H1 (cell line): ENCODE results near the gene MTG1. TPM values are rescaled to one million over a fixed set of nuclear protein-coding genes. Genes with fewer than 3 reads are reported as not detected.

Source experiments
- CTCF ChIA-PET: fragments of 300-600 bp; sonication (Branson Sonifier 250); formaldehyde crosslinking; loops from one replicate; lab custom pipeline; 2021; ENCODE audit not compliant: partially characterized antibody; lab: Charles Lee
- POLR2A ChIA-PET: fragments of 300-600 bp; sonication (Branson Sonifier 250); formaldehyde crosslinking; loops from one replicate; lab custom pipeline; 2021; ENCODE audit warnings: inconsistent platforms; ENCODE audit not compliant: partially characterized antibody; lab: Charles Lee
- DNase-seq, 2 experiments: peaks; one replicate each; pipeline versions ENCODE4 v3.0.0 to v3.0.0-alpha.2; 2010 to 2022; ENCODE audit warnings: low spot score in 2 of 2, low read depth in 1 of 2, mixed read lengths in 1 of 2
- FAIRE-seq: peaks from 2 replicates; lab custom pipeline; 2011; peaks lifted over from hg19 to GRCh38; lab: Jason Lieb, UNC
- H2AFZ ChIP-seq: 2 replicates; pipeline ENCODE4 v1.8.1; 2012; ENCODE audit warnings: low read length, inconsistent platforms
- H2AK5ac ChIP-seq: 2 replicates; pipeline ENCODE4 v1.6.1; 2013; ENCODE audit warnings: low read depth, low read length
- H2BK120ac ChIP-seq: replicated peaks from 2 replicates; pipeline ENCODE3; 2013; ENCODE audit warnings: low read depth, low read length, inconsistent platforms
- H2BK12ac ChIP-seq: 2 replicates; pipeline ENCODE4 v1.6.1; 2013; ENCODE audit warnings: low read depth, low read length
- H2BK15ac ChIP-seq: 2 replicates; pipeline ENCODE4 v1.6.1; 2013; ENCODE audit warnings: low read length
- H2BK20ac ChIP-seq: 2 replicates; pipeline ENCODE4 v1.6.1; 2013; ENCODE audit warnings: low read length
- H2BK5ac ChIP-seq: 2 replicates; pipeline ENCODE4 v1.6.1; 2013; ENCODE audit warnings: low read depth, low read length
- H3K14ac ChIP-seq: 2 replicates; pipeline ENCODE4 v1.6.1; 2013; ENCODE audit warnings: inconsistent platforms; ENCODE audit not compliant: insufficient read length
- H3K18ac ChIP-seq: 2 replicates; pipeline ENCODE4 v1.6.1; 2013; ENCODE audit warnings: low read length; ENCODE audit errors: extremely low read depth
- H3K23ac ChIP-seq: 2 replicates; pipeline ENCODE4 v1.6.1; 2013; ENCODE audit warnings: inconsistent platforms; ENCODE audit not compliant: insufficient read length
- H3K23me2 ChIP-seq: 2 replicates; pipeline ENCODE4 v1.6.1; 2013; ENCODE audit warnings: low read depth, low read length
- H3K27ac ChIP-seq: 2 replicates; pipeline ENCODE4 v1.6.1; 2011; ENCODE audit warnings: low read depth, low read length, inconsistent platforms
- H3K27me3 ChIP-seq, 4 experiments: replicated peaks in 1 of 4; 1 replicate in 1 of 4; 2 replicates in 3 of 4; pipeline versions ENCODE4 v1.6.1 to v1.8.1; 2011 to 2013; ENCODE audit warnings: low read length in 3 of 4, mild to moderate bottlenecking in 3 of 4, inconsistent platforms in 2 of 4, mixed read lengths in 2 of 4, moderate library complexity in 1 of 4; ENCODE audit not compliant: control insufficient read depth in 3 of 4, insufficient read depth in 3 of 4; ENCODE audit errors: extremely low read depth in 1 of 4
- H3K36me3 ChIP-seq, 4 experiments: 2 replicates each; pipeline versions ENCODE4 v1.6.1 to v1.8.1; 2011 to 2013; ENCODE audit warnings: mild to moderate bottlenecking in 4 of 4, low read length in 3 of 4, moderate library complexity in 2 of 4, control low read depth in 1 of 4, inconsistent platforms in 1 of 4; ENCODE audit not compliant: insufficient read depth in 4 of 4, control insufficient read depth in 2 of 4
- H3K4ac ChIP-seq: replicated peaks from 2 replicates; pipeline ENCODE3; 2013; ENCODE audit warnings: low read length, low read depth, mixed read lengths, inconsistent platforms; ENCODE audit not compliant: insufficient read length
- H3K4me1 ChIP-seq, 4 experiments: replicated peaks in 1 of 4; 1 replicate in 1 of 4; 2 replicates in 3 of 4; pipeline versions ENCODE4 v1.6.1 to v1.8.1; 2011 to 2013; ENCODE audit warnings: low read length in 3 of 4, inconsistent platforms in 2 of 4, mixed read lengths in 1 of 4; ENCODE audit not compliant: insufficient read depth in 4 of 4, control insufficient read depth in 3 of 4
- H3K4me2 ChIP-seq, 2 experiments: 2 replicates each; pipeline versions ENCODE4 v1.6.1 to v1.8.1; 2011 to 2013; ENCODE audit warnings: low read depth in 2 of 2, low read length in 2 of 2, control low read depth in 1 of 2, inconsistent platforms in 1 of 2, mild to moderate bottlenecking in 1 of 2; ENCODE audit not compliant: insufficient read depth in 1 of 2
- H3K4me3 ChIP-seq, 4 experiments: fragments of 200-600, 300-600 bp in 1 of 4; sonication (generic), shearing (Covaris generic), sonication (Bioruptor Twin) in 1 of 4; 2 replicates each; pipeline versions ENCODE4 v1.5.1 to v1.8.1; 2011 to 2016; ENCODE audit warnings: low read length in 4 of 4, low read depth in 3 of 4, control low read depth in 2 of 4, inconsistent platforms in 2 of 4, mild to moderate bottlenecking in 2 of 4, mixed read lengths in 1 of 4, moderate library complexity in 1 of 4; ENCODE audit not compliant: insufficient read depth in 2 of 4; ENCODE audit errors: extremely low read depth in 1 of 4
- H3K56ac ChIP-seq: replicated peaks from 2 replicates; pipeline ENCODE3; 2013; ENCODE audit warnings: low read depth, mild to moderate bottlenecking, mixed read lengths, low read length, inconsistent platforms; ENCODE audit not compliant: insufficient read length
- H3K79me1 ChIP-seq: 2 replicates; pipeline ENCODE4 v1.6.1; 2013; ENCODE audit warnings: low read depth, low read length, control low read depth
- H3K79me2 ChIP-seq, 2 experiments: 2 replicates each; pipeline versions ENCODE4 v1.6.1 to v1.8.1; 2012 to 2013; ENCODE audit warnings: low read length in 2 of 2, mild to moderate bottlenecking in 2 of 2, inconsistent platforms in 1 of 2; ENCODE audit not compliant: insufficient read depth in 2 of 2, control insufficient read depth in 1 of 2
- H3K9ac ChIP-seq, 4 experiments: replicated peaks in 1 of 4; 1 replicate in 1 of 4; 2 replicates in 3 of 4; pipeline versions ENCODE4 v1.6.1 to v1.8.1; 2011 to 2013; ENCODE audit warnings: low read depth in 3 of 4, low read length in 3 of 4, control low read depth in 2 of 4, mild to moderate bottlenecking in 2 of 4, moderate library complexity in 2 of 4, inconsistent platforms in 1 of 4; ENCODE audit errors: extremely low read depth in 1 of 4
- H3K9me3 ChIP-seq, 2 experiments: 2 replicates each; pipeline versions ENCODE4 v1.6.1 to v1.8.1; 2012 to 2013; ENCODE audit warnings: mild to moderate bottlenecking in 2 of 2, moderate library complexity in 2 of 2, control low read depth in 1 of 2, inconsistent platforms in 1 of 2, low read depth in 1 of 2, low read length in 1 of 2, mixed read lengths in 1 of 2; ENCODE audit not compliant: insufficient read depth in 2 of 2
- H4K20me1 ChIP-seq, 2 experiments: replicated peaks in 1 of 2; 2 replicates each; pipeline versions ENCODE3 to v1.8.1; 2011 to 2013; ENCODE audit warnings: inconsistent platforms in 2 of 2, low read length in 2 of 2, mild to moderate bottlenecking in 1 of 2; ENCODE audit not compliant: insufficient read depth in 2 of 2, control insufficient read depth in 1 of 2
- H4K5ac ChIP-seq: 2 replicates; pipeline ENCODE4 v1.6.1; 2013; ENCODE audit warnings: low read length, low read depth, mixed read lengths, inconsistent platforms; ENCODE audit not compliant: insufficient read length
- H4K8ac ChIP-seq: 2 replicates; pipeline ENCODE4 v1.8.0; 2013; ENCODE audit warnings: mild to moderate bottlenecking, moderate library complexity, low read length, inconsistent platforms; ENCODE audit not compliant: insufficient read depth; ENCODE audit errors: extremely low read depth
- H4K91ac ChIP-seq: replicated peaks from 2 replicates; pipeline ENCODE3; 2013; ENCODE audit warnings: low read length, mixed read lengths, inconsistent platforms; ENCODE audit not compliant: insufficient read length
- ASH2L ChIP-seq: fragments of 200-600, 300-600 bp; sonication (generic); IDR thresholded peaks from one replicate; pipeline ENCODE4 v1.7.1; 2017; ENCODE audit warnings: low read length
- CBX8 ChIP-seq: fragments of 300-800, 300-1000 bp; sonication (generic); IDR thresholded peaks from 2 replicates; pipeline ENCODE4 v1.7.1; 2016; ENCODE audit warnings: low read depth, low read length, borderline replicate concordance
- CHD1 ChIP-seq: IDR thresholded peaks from 2 replicates; pipeline ENCODE4 v1.6.1; 2012; ENCODE audit warnings: low read depth, low read length, improper control_type of control experiment
- CREB1 ChIP-seq: IDR thresholded peaks from 2 replicates; pipeline ENCODE4 v1.6.1; 2012; ENCODE audit warnings: inconsistent platforms
- CTBP2 ChIP-seq: IDR thresholded peaks from 2 replicates; pipeline ENCODE4 v1.7.0; 2011; ENCODE audit warnings: borderline replicate concordance, mild to moderate bottlenecking, moderate library complexity, mixed read lengths, low read length; ENCODE audit not compliant: insufficient read depth, insufficient read length
- EGR1 ChIP-seq: IDR thresholded peaks from 2 replicates; pipeline ENCODE4 v1.6.1; 2011; ENCODE audit warnings: low read depth, low read length, borderline replicate concordance
- GTF2F1 ChIP-seq: IDR thresholded peaks from 2 replicates; pipeline ENCODE4 v1.6.1; 2012; ENCODE audit warnings: low read depth, low read length, improper control_type of control experiment, borderline replicate concordance
- HDAC6 ChIP-seq: IDR thresholded peaks from one replicate; pipeline ENCODE4 v1.7.1; 2012; ENCODE audit warnings: low read depth, mild to moderate bottlenecking, inconsistent platforms, low read length, moderate library complexity
- JUN ChIP-seq: IDR thresholded peaks from 2 replicates; pipeline ENCODE4 v1.6.1; 2011; ENCODE audit warnings: low read depth, mild to moderate bottlenecking, improper control_type of control experiment, low read length
- JUND ChIP-seq: IDR thresholded peaks from 2 replicates; pipeline ENCODE4 v1.6.1; 2011; ENCODE audit warnings: mild to moderate bottlenecking, improper control_type of control experiment, low read length
- RAD21 ChIP-seq, 2 experiments: IDR thresholded peaks in 1 of 2; conservative IDR thresholded peaks in 1 of 2; 2 replicates each; pipeline ENCODE4 v1.6.1; 2011; ENCODE audit warnings: low read depth in 2 of 2, low read length in 2 of 2, improper control_type of control experiment in 1 of 2, inconsistent platforms in 1 of 2, mild to moderate bottlenecking in 1 of 2, moderate library complexity in 1 of 2
- RFX5 ChIP-seq: IDR thresholded peaks from 2 replicates; pipeline ENCODE4 v1.6.1; 2011; ENCODE audit warnings: low read depth, low read length, improper control_type of control experiment, borderline replicate concordance
- SAP30 ChIP-seq: fragments of 300-600 bp; sonication (generic); IDR thresholded peaks from 2 replicates; pipeline ENCODE4 v1.7.1; 2012; ENCODE audit warnings: low read length, moderate library complexity, mild to moderate bottlenecking, inconsistent platforms; ENCODE audit not compliant: insufficient read depth, insufficient replicate concordance
- SIRT6 ChIP-seq: IDR thresholded peaks from one replicate; pipeline ENCODE4 v1.7.1; 2012; ENCODE audit warnings: low read length, inconsistent platforms
- SP4 ChIP-seq: IDR thresholded peaks from 2 replicates; pipeline ENCODE4 v1.6.1; 2012; ENCODE audit warnings: low read length, inconsistent platforms
- SUZ12 ChIP-seq: fragments of 200-600 bp; sonication (generic); IDR thresholded peaks from 2 replicates; pipeline ENCODE4 v1.6.1; 2012; ENCODE audit warnings: mild to moderate bottlenecking, inconsistent platforms, low read length, moderate library complexity, mixed read lengths
- WGBS, 2 experiments: shearing (Covaris generic) in 1 of 2; methylation state at CpG; one replicate each; pipeline versions ENCODE4 v1.1.6 to v1.1.7; 2013 to 2015; ENCODE audit warnings: low lambda C conversion rate in 2 of 2, mixed read lengths in 2 of 2, inconsistent platforms in 1 of 2, low coverage in 1 of 2, missing lambda C conversion rate in 1 of 2; ENCODE audit not compliant: insufficient replicate concordance in 2 of 2, insufficient coverage in 1 of 2, insufficient read length in 1 of 2; ENCODE audit errors: extremely low coverage in 1 of 2, missing lambda C conversion rate in 1 of 2; 5-methylcytosine and 5-hydroxymethylcytosine counted together
- polyA plus RNA-seq, 7 experiments: library from polyadenylated mRNA; depleted of rRNA in 3 of 7; stranded (reverse) in 5 of 7; unstranded in 2 of 7; fragments of >200 nt in 5 of 7; fragments of 200-250 nt in 2 of 7; gene quantifications; 1 replicate in 5 of 7; 2 replicates in 1 of 7; 4 replicates in 1 of 7; pipeline versions ENCODE4 v1.2.1 to v1.2.3, GENCODE V29; 2011 to 2013; ENCODE audit warnings: missing spikeins in 2 of 7, mixed read lengths in 2 of 7
- total RNA-seq: library from RNA; stranded (reverse); fragmentation: NEBNext Ultra II Directional; extraction: Animal tissue kit (Norgen Biotek cat#: 25700); gene quantifications from 2 replicates; pipeline ENCODE4 v1.2.1, GENCODE V29; 2021

MTG1 gene
- total and polyA plus RNA-seq, 2 of the 8 experiments (the other 6 are each of a cell fraction or from before 2014, with no cell fraction given): 56.6 to 81.6 TPM

DNA sequence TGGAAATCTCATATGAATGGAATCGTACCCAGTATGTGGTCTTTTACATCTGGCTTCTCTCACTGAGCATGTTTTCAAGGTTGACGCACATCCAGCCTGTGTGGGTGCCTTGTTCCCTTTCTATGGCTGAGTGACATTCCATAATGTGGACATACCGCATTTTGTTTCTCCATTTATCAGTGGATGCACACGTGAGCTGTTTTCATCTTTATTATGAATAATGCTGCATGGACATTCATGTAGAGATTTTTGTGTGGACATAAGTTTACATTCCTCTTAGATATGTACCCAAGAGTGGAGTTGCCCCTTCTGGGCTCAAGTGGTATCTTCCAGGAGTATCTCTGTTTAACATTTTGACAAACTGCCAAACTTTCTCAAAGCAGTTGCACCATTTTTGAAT, 58.5 kb downstream of the MTG1 start:
- no peak overlapping the region for H3K56ac ChIP-seq
- no peaks in the 10 kb centered on the region for H3K27me3 ChIP-seq
- no peak overlapping the region for H3K4me3 ChIP-seq
- H2AK5ac ChIP-seq: no peak overlapping the region
- H3K79me1 ChIP-seq: no peaks in the 10 kb centered on the region
- FAIRE-seq: no peak
- H4K8ac ChIP-seq: no peak overlapping the region
- peaks cover 55 to 72% of the 10 kb centered on the region in 2 experiments for H3K9me3 ChIP-seq
- H3K23me2 ChIP-seq: no peaks in the 10 kb centered on the region
- H3K4me2 ChIP-seq: no peak overlapping the region
- ChIA-PET POLR2A (no interaction called here), CTCF (no interaction called here)
- no peaks in the 10 kb centered on the region for H3K36me3 ChIP-seq
- H3K23ac ChIP-seq: no peak overlapping the region
- no peak overlapping the region for H2BK5ac ChIP-seq
- WGBS, 2 experiments: 71% methylated on average over 4 of the region's 4 CpGs; no CpG with 5 or more reads in 1 of the 2 experiments
- no peak overlapping the region for H3K9ac ChIP-seq
- no peaks in the 10 kb centered on the region for H3K79me2 ChIP-seq
- H2BK20ac ChIP-seq: no peak overlapping the region
- H3K27ac ChIP-seq: no peak overlapping the region
- H3K4ac ChIP-seq: no peak overlapping the region
- no peak overlapping the region for H2BK12ac ChIP-seq
- no peaks in the 10 kb centered on the region for H4K20me1 ChIP-seq
- no peak overlapping the region for H4K91ac ChIP-seq
- H4K5ac ChIP-seq: no peak overlapping the region
- H3K14ac ChIP-seq: no peak overlapping the region
- H2BK120ac ChIP-seq: no peak overlapping the region
- no peak for DNase-seq
- H3K18ac ChIP-seq: no peak overlapping the region
- no peak overlapping the region for H2AFZ ChIP-seq
- no peaks in the 10 kb centered on the region for H3K4me1 ChIP-seq
- H2BK15ac ChIP-seq: no peak overlapping the region
- TF ChIP-seq SAP30 (no peak), EGR1 (no peak), CBX8 (no peak), CHD1 (no peak), CTBP2 (no peak), SIRT6 (no peak), SUZ12 (no peak), JUND (no peak), GTF2F1 (no peak), HDAC6 (no peak), RFX5 (no peak), RAD21 (IDR thresholded peaks at IDR 0.05 in 1 of 2, conservative IDR thresholded peaks at IDR 0.05 in 1 of 2; ENCODE audit: low read depth in 2 of 2, low read length in 2 of 2) (no peak), JUN (no peak), ASH2L (no peak), SP4 (no peak), CREB1 (no peak)
